ENCODE measurements around the gene ZDHHC19. TPM values are rescaled to one million over a fixed set of nuclear protein-coding genes. Genes with fewer than 3 reads are reported as not detected.

Gene ZDHHC19
- total RNA-seq, 4 donors from 2014 or later, result 2.2 TPM; not detected in 3

DNA sequence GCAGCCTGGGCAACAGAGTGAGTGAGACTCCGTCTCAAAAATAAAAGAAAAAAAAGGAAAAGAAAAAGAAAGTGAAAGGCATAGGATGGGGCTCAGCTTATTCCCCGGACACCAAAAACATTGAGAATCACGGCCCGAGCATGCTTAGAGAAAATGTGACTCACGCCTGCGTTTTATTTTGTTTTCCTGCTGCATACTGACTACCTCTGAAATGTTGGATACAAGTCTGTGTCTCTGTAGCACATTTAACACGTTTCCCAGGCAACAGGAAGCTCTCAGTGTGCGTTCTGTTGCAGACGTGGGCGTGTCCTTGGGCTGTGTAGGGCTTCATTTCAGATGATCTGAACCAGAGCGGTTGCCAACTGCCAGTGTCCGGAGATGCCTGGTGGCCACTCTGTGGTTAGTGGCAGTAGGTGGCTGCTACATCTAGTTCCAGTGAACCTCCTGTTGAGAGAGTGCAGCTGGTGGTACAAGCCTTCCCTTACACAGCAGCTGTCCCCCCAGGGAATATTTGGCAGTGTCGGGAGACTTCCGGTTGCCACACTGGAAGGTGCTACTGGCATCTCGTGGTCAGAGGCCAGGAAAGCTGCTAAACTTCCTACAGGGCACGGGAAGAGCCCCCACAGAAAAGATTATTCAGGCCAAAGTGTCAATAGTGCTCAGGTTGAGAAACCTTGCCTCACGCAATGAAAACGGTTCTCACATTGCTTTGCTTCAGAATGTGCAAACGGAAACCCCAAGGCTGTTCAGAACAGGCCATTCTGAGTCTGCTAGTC, 8.2 kb upstream of the ZDHHC19 start:
- no peaks in the 10 kb centered on the region for H3K4me1 ChIP-seq
- H3K27me3 ChIP-seq, result no peaks in the 10 kb centered on the region
- peak overlapping the region in 1 of 2 donors; percentile 11 for H3K4me3 ChIP-seq
- no peak overlapping the region for H3K27ac ChIP-seq
- intact Hi-C loops (cut with DNase I; ENCODE audit: low total_unique reads), result no loop called here
- TF ChIP-seq POLR2A (IDR thresholded peaks at IDR 0.05) (no peak), CTCF (IDR thresholded peaks at IDR 0.05) (no peak)
- H3K36me3 ChIP-seq, result no peaks in the 10 kb centered on the region
- peak; percentile 54 to 63 for DNase-seq
- no peaks in the 10 kb centered on the region for H3K9me3 ChIP-seq

DNA sequence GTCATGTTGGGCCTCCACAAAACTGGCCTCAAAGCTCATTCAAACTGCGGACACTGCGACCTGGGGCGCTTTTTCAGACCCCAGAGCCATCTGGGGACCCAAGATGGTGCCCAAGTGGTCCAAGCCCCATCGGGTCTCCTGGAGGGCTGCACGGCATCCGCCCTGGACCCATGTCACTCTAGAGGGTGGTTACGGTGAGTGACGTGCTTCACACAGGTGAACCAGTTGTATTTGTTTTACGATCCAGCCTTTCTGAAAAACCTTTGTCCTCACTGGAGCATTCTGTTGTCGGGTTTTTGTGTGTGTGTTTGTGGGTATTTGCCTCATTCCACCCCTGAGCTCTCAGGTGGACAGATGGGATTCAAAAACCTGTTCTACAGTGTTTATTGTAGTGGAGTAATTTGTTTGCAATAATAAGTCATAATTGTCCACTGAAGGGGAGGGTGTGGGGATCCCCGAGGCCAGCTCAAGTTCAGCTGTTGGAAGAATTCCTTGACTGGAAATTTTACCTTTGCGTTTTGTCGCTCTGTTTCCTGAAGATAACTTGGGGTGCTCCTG, 7.0 kb upstream of the ZDHHC19 start:
- intact Hi-C loops (cut with DNase I; ENCODE audit: low total_unique reads), result no loop called here
- TF ChIP-seq POLR2A (IDR thresholded peaks at IDR 0.05), result no peak
- no peak for TF ChIP-seq CTCF (IDR thresholded peaks at IDR 0.05)
- no peak overlapping the region for H3K27ac ChIP-seq
- H3K4me3 ChIP-seq, result no peak overlapping the region
- H3K4me1 ChIP-seq, result no peaks in the 10 kb centered on the region
- H3K9me3 ChIP-seq, result no peaks in the 10 kb centered on the region
- no peak for DNase-seq
- no peaks in the 10 kb centered on the region for H3K27me3 ChIP-seq
- H3K36me3 ChIP-seq, result no peaks in the 10 kb centered on the region

- no peak overlapping the region for H3K27ac ChIP-seq
- H3K4me3 ChIP-seq, result no peak overlapping the region
- intact Hi-C loops (cut with DNase I; ENCODE audit: low total_unique reads), result no loop called here
- DNase-seq, result no peak
- H3K36me3 ChIP-seq, result no peaks in the 10 kb centered on the region
- no peaks in the 10 kb centered on the region for H3K27me3 ChIP-seq
- H3K9me3 ChIP-seq, result no peaks in the 10 kb centered on the region
- TF ChIP-seq POLR2A (IDR thresholded peaks at IDR 0.05) (no peak), CTCF (IDR thresholded peaks at IDR 0.05) (no peak)
- no peaks in the 10 kb centered on the region for H3K4me1 ChIP-seq
Measured at GRCh38 chr3:196217307-196218154, 6.3 kb upstream of the ZDHHC19 start.

DNA sequence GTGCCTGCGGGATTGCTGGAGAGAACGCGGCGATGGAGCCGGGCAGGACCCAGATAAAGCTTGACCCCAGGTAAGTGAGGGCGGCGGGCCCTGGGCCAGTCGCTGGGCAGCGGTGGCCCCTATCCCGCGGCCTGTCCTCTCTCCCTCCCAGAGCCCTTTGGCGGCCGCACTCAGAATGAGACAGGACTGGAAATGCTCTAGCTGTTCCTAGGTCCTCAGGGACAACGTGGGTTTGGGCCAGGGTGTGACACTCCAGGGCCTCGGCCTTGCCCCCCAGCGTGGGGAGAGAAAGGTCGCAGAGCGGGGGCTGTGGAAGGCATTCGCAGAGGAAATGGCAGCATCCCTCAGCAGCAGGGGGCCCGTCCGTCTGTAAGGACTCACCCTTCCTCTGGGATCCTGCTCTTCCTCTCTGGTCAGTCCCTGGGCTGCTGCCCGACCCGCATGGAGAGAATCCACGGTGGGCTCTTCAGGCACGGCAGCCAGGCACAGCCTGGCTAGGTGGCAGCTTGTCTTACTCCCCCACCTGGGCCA, 5.5 kb upstream of the ZDHHC19 start:
- no peak for DNase-seq
- intact Hi-C loops (cut with DNase I; ENCODE audit: low total_unique reads), result no loop called here
- no peak overlapping the region for H3K4me3 ChIP-seq

DNA sequence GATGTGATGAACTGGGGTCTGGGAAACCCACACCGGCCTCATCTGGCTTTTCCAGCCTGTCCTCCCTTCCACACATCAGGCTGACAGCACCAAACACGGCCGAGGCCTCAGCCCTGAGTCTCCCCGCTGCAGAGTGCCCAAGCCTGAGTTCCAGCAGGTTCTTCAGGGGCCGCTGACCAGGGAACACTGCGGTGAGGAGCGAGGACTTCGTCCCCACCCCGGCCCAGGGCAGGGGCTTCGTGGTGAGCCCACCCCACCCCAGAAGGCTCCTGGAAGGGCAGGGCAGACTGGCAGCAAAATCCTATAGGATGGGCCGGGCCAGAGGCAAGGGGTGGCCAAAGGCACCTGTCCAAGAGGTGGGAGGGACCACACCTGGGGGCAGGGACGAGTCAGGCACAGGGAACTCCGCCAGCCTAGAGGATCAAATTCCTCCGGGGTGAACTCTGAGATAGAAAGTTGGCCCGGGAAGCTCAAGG, 4.9 kb upstream of the ZDHHC19 start, which contains the start of gene SLC51A:
Gene SLC51A, plus strand, starts transcription at position 446 of the 476 bp plus-strand sequence. CDS start 179 bp downstream, outside the sequence.
- no peak for TF ChIP-seq POLR2A (IDR thresholded peaks at IDR 0.05)
- TF ChIP-seq CTCF (IDR thresholded peaks at IDR 0.05), result no peak
- Histone ChIP-seq H3K27me3 (no peaks in the 10 kb centered on the region), H3K4me1 (no peaks in the 10 kb centered on the region), H3K4me3 (no peak within 1 kb of the TSS), H3K27ac (no peak within 1 kb of the TSS), H3K36me3 (no peaks in the 10 kb centered on the region), H3K9me3 (no peaks in the 10 kb centered on the region)
- DNase-seq, result no peak
- intact Hi-C loops (cut with DNase I; ENCODE audit: low total_unique reads), result no loop called here

More for the DNA sequence above, 5.5 kb upstream of the ZDHHC19 start:
- Histone ChIP-seq H3K27me3 (no peaks in the 10 kb centered on the region), H3K36me3 (no peaks in the 10 kb centered on the region), H3K27ac (no peak overlapping the region), H3K9me3 (no peaks in the 10 kb centered on the region), H3K4me1 (no peaks in the 10 kb centered on the region)
- no peak for TF ChIP-seq POLR2A (IDR thresholded peaks at IDR 0.05)
